Measurements from ENCODE around the gene C22orf15. TPM values are rescaled to one million over a fixed set of nuclear protein-coding genes. Genes with fewer than 3 reads are reported as not detected.
A peak's percentile ranks its signal among the peaks of the same experiment; 100 is the strongest.

Gene C22orf15
- polyA plus RNA-seq, 2 of the 4 experiments (the other 2 are of a cell fraction), result not detected

DNA sequence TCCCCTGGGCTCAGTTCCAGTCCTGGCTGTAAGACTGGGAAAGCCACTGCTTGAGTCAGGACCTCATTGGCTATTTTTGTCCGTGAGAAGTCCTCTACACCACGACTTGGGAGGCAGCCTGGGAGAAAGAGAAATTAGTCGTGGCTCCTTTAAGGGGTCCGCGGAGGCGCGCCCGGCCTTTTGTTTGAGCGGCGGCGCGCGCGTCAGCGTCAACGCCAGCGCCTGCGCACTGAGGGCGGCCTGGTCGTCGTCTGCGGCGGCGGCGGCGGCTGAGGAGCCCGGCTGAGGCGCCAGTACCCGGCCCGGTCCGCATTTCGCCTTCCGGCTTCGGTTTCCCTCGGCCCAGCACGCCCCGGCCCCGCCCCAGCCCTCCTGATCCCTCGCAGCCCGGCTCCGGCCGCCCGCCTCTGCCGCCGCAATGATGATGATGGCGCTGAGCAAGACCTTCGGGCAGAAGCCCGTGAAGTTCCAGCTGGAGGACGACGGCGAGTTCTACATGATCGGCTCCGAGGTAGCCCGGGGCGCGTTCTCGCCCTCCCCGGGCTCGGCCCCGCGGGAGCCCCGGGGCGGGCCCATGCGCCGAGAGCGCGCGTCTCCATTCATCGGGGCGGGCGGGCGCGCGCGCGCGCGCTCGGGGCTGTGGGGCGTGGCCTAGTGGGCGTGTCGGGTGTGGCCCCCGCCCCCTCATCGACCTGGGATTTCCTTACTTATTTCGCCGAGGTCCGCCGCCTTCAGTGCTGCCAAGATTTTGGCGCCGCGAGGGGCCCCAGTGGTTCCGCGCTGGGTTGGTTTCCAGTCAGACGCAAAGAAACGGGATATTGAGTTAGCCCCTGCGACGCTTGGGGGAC, 24.2 kb downstream of the C22orf15 start, which contains the start of gene SMARCB1:
SMARCB1 (plus strand) TSS at position 215 of the 848 bp plus-strand sequence; CDS start at position 419, 204 bp downstream.
- DNase-seq (ENCODE audit: low read depth in 1 of 2, low spot score in 1 of 2), result peak; percentile 85 to 86

DNA sequence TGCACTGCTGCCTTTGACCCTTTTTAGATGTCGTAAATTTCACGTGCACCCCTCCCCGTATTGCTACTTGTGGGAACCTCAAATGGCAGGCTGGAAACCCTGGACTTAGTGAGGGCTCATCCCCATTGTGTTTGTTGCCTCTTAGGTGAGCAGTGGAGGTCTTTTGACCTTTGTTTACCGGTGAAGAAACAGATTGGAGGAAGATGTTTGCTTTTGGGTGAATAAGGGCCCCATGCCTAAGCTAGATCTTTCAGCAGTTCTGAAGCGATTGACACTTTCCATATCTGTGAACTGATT, 24.8 kb downstream of the C22orf15 start:
- Histone ChIP-seq H3K4me2 (peak overlapping the region; percentile 89), H3K27ac (peak overlapping the region; percentile 99 to 100), H3K4me1 (peaks cover 28% of the 10 kb centered on the region), H3K4me3 (peak overlapping the region; percentile 89), H3K9me3 (no peaks in the 10 kb centered on the region)
- ChIA-PET POLR2A (no interaction called here), CTCF (interaction anchor here (3.2 kb wide), 1 partner anchor 19 kb away, joined by 14 read pairs; the partner anchor contains the start of gene CHCHD10)
- ATAC-seq (peak; percentile 27 to 35; a peak in 4 of 6 replicates), FAIRE-seq (no peak), DNase-seq (ENCODE audit: low read depth in 1 of 2, low spot score in 1 of 2) (peak in 1 of 2 experiments; percentile 15)
- TF ChIP-seq RARB (CRISPR knock-in tag; IDR thresholded peaks at IDR 0.05), result no peak
- TF ChIP-seq POLR2A (IDR thresholded peaks at IDR 0.05; ENCODE audit: low read length), result no peak
- no peak for TF ChIP-seq JUN (IDR thresholded peaks at IDR 0.05)
- no peak for TF ChIP-seq ESRRA (IDR thresholded peaks at IDR 0.05; ENCODE audit: borderline replicate concordance, low read length)
- TF ChIP-seq EHF (CRISPR knock-in tag; IDR thresholded peaks at IDR 0.05), result no peak
- no peak for TF ChIP-seq FOXS1 (CRISPR knock-in tag; IDR thresholded peaks at IDR 0.05)
- no peak for TF ChIP-seq NR3C1 (IDR thresholded peaks at IDR 0.05)
- TF ChIP-seq JUNB (IDR thresholded peaks at IDR 0.05), result no peak
- TF ChIP-seq ZNF302 (CRISPR knock-in tag; IDR thresholded peaks at IDR 0.05), result no peak
- no peak for TF ChIP-seq TFCP2L1 (CRISPR knock-in tag; IDR thresholded peaks at IDR 0.05)
- TF ChIP-seq HEYL (CRISPR knock-in tag; IDR thresholded peaks at IDR 0.05), result no peak
- TF ChIP-seq SREBF2 (IDR thresholded peaks at IDR 0.05), result no peak
- no peak for TF ChIP-seq FOSL2 (IDR thresholded peaks at IDR 0.05)
- no peak for TF ChIP-seq FOSL2 (CRISPR knock-in tag; IDR thresholded peaks at IDR 0.05)
- no peak for TF ChIP-seq BHLHE40 (IDR thresholded peaks at IDR 0.05; ENCODE audit: low read depth, low read length)
- no peak for TF ChIP-seq RNF2 (IDR thresholded peaks at IDR 0.05; ENCODE audit: borderline replicate concordance, low read depth)
- no peak for TF ChIP-seq RFX5 (IDR thresholded peaks at IDR 0.05)
- TF ChIP-seq, protein P1, sequence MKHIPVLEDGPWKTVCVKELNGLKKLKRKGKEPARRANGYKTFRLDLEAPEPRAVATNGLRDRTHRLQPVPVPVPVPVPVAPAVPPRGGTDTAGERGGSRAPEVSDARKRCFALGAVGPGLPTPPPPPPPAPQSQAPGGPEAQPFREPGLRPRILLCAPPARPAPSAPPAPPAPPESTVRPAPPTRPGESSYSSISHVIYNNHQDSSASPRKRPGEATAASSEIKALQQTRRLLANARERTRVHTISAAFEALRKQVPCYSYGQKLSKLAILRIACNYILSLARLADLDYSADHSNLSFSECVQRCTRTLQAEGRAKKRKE (CRISPR knock-in tag; IDR thresholded peaks at IDR 0.05; ENCODE audit: low read depth), result no peak
- TF ChIP-seq HMGXB4 (CRISPR knock-in tag; IDR thresholded peaks at IDR 0.05; ENCODE audit: borderline replicate concordance), result no peak
- no peak for TF ChIP-seq HOXB13 (CRISPR knock-in tag; IDR thresholded peaks at IDR 0.05; ENCODE audit: low read depth)
- TF ChIP-seq CEBPB (IDR thresholded peaks at IDR 0.05), result no peak
- 5% methylated on average over 3 of the region's 5 CpGs for WGBS (ENCODE audit: missing lambda C conversion rate)

More for the DNA sequence above, 24.2 kb downstream of the C22orf15 start, which contains the start of gene SMARCB1:
- Histone ChIP-seq H3K27ac (peak within 1 kb of the TSS; percentile 99 to 100), H3K4me1 (peaks cover 29% of the 10 kb centered on the region), H3K4me3 (peak within 1 kb of the TSS; percentile 89), H3K4me2 (peak within 1 kb of the TSS; percentile 89), H3K9me3 (no peaks in the 10 kb centered on the region)
- 0% methylated on average over 1 of the region's 97 CpGs for WGBS (ENCODE audit: missing lambda C conversion rate)
- POLR2A ChIA-PET, result no interaction called here
- FAIRE-seq, result no peak
- TF ChIP-seq JUN (IDR thresholded peaks at IDR 0.05), result peak; percentile 55 to 82; a peak in 4 of 5 replicates
- TF ChIP-seq HOXB5 (CRISPR knock-in tag; IDR thresholded peaks at IDR 0.05), result peak; percentile 66; the same call in 1 of the 2 replicates
- TF ChIP-seq EHF (CRISPR knock-in tag; IDR thresholded peaks at IDR 0.05), result 0 out of 2 replicates have a peak, but pooled peaks have one; percentile 41
- TF ChIP-seq POLR2A (IDR thresholded peaks at IDR 0.05; ENCODE audit: low read length), result peak; percentile 45
- TF ChIP-seq PHF8 (IDR thresholded peaks at IDR 0.05; ENCODE audit: borderline replicate concordance, low read depth), result peak; percentile 95
- TF ChIP-seq, protein P2, sequence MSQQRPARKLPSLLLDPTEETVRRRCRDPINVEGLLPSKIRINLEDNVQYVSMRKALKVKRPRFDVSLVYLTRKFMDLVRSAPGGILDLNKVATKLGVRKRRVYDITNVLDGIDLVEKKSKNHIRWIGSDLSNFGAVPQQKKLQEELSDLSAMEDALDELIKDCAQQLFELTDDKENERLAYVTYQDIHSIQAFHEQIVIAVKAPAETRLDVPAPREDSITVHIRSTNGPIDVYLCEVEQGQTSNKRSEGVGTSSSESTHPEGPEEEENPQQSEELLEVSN (IDR thresholded peaks at IDR 0.05; ENCODE audit: borderline replicate concordance, low read depth), result no peak
- CTCF ChIA-PET, result interaction anchor here (1.2 to 3.2 kb wide), 4 partner anchors 12 to 63 kb away, joined by 3 to 14 read pairs (median 6); partner anchors contain the start of gene CHCHD10
- peak; percentile 75 to 83 for ATAC-seq

Data from A549 (cell line).